ENCODE measurements around the gene CDK7. TPM values are rescaled to one million over a fixed set of nuclear protein-coding genes. Genes with fewer than 3 reads are reported as not detected.

CDK7 gene
- total and polyA plus RNA-seq, 9 of the 15 experiments (the other 6 are each of a cell fraction or from before 2014, with no cell fraction given), result 41.7 to 143 (median 65.3) TPM

DNA sequence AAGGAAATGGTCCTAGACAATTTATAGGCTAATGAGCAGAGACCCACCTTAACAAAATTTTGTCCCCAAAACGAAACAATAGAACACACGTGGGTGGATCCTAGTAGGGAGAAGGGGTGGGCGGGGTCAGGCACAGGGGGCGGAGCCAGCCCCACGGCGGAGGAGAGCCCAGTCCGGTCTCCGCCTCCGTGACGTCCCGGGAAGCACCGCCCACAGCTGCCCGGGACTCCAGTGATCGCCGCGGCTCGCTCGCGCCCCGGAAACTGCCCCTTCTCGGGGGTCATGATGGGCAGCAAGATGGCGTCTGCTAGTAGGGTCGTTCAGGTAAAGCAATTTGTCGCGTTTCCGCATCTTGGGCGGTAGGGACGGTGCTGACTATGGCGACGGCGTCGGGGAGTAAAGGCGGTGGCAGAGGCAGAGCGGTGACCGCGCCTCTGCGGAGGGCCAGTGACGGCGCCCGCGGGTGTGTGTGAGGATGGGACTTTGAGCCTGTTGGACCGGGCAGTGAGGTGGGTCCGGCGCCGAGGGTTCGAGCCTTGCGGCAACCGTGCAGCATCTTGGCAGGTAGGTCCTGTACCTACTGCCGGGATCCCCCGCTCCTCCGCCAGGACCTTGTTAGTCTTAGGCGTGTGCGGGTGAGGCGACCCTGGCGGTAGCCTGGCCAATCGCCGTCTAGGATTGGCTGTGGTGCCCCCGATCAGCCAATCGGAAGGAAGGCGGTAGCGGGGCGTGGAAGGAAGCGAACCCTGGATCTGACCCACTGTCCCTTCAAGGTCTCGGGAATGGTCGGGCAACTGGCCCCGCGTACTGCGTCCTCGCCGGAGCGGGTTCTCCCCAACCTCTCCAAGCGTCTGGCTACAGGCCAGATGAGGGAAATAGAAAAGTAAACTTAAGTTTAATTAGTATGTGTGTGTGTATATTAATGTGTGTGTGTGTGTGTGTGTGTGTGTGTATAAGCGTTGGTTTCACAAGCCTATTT is 16.8 kb upstream of the CDK7 start (continued):
- TF ChIP-seq, protein P1, sequence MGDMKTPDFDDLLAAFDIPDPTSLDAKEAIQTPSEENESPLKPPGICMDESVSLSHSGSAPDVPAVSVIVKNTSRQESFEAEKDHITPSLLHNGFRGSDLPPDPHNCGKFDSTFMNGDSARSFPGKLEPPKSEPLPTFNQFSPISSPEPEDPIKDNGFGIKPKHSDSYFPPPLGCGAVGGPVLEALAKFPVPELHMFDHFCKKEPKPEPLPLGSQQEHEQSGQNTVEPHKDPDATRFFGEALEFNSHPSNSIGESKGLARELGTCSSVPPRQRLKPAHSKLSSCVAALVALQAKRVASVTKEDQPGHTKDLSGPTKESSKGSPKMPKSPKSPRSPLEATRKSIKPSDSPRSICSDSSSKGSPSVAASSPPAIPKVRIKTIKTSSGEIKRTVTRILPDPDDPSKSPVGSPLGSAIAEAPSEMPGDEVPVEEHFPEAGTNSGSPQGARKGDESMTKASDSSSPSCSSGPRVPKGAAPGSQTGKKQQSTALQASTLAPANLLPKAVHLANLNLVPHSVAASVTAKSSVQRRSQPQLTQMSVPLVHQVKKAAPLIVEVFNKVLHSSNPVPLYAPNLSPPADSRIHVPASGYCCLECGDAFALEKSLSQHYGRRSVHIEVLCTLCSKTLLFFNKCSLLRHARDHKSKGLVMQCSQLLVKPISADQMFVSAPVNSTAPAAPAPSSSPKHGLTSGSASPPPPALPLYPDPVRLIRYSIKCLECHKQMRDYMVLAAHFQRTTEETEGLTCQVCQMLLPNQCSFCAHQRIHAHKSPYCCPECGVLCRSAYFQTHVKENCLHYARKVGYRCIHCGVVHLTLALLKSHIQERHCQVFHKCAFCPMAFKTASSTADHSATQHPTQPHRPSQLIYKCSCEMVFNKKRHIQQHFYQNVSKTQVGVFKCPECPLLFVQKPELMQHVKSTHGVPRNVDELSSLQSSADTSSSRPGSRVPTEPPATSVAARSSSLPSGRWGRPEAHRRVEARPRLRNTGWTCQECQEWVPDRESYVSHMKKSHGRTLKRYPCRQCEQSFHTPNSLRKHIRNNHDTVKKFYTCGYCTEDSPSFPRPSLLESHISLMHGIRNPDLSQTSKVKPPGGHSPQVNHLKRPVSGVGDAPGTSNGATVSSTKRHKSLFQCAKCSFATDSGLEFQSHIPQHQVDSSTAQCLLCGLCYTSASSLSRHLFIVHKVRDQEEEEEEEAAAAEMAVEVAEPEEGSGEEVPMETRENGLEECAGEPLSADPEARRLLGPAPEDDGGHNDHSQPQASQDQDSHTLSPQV (IDR thresholded peaks at IDR 0.05), result no peak
- TF ChIP-seq, protein P2, sequence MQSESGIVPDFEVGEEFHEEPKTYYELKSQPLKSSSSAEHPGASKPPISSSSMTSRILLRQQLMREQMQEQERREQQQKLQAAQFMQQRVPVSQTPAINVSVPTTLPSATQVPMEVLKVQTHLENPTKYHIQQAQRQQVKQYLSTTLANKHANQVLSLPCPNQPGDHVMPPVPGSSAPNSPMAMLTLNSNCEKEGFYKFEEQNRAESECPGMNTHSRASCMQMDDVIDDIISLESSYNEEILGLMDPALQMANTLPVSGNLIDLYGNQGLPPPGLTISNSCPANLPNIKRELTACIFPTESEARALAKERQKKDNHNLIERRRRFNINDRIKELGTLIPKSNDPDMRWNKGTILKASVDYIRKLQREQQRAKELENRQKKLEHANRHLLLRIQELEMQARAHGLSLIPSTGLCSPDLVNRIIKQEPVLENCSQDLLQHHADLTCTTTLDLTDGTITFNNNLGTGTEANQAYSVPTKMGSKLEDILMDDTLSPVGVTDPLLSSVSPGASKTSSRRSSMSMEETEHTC (IDR thresholded peaks at IDR 0.05), result no peak
- TF ChIP-seq, protein P3, sequence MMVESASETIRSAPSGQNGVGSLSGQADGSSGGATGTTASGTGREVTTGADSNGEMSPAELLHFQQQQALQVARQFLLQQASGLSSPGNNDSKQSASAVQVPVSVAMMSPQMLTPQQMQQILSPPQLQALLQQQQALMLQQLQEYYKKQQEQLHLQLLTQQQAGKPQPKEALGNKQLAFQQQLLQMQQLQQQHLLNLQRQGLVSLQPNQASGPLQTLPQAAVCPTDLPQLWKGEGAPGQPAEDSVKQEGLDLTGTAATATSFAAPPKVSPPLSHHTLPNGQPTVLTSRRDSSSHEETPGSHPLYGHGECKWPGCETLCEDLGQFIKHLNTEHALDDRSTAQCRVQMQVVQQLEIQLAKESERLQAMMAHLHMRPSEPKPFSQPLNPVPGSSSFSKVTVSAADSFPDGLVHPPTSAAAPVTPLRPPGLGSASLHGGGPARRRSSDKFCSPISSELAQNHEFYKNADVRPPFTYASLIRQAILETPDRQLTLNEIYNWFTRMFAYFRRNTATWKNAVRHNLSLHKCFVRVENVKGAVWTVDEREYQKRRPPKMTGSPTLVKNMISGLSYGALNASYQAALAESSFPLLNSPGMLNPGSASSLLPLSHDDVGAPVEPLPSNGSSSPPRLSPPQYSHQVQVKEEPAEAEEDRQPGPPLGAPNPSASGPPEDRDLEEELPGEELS (CRISPR knock-in tag; IDR thresholded peaks at IDR 0.05; ENCODE audit: borderline replicate concordance), result no peak
- TF ChIP-seq STAT5B (CRISPR knock-in tag; IDR thresholded peaks at IDR 0.05) (no peak), MEIS2 (IDR thresholded peaks at IDR 0.05; ENCODE audit: partially characterized antibody) (no peak), XRCC3 (IDR thresholded peaks at IDR 0.05) (no peak), GTF2E2 (tag; IDR thresholded peaks at IDR 0.05) (peak; percentile 72; the same call in 1 of the 2 replicates), PHF21A (IDR thresholded peaks at IDR 0.05; ENCODE audit: borderline replicate concordance, low read depth) (no peak), FOXJ2 (tag; IDR thresholded peaks at IDR 0.05) (no peak)
- TF ChIP-seq, protein P4, sequence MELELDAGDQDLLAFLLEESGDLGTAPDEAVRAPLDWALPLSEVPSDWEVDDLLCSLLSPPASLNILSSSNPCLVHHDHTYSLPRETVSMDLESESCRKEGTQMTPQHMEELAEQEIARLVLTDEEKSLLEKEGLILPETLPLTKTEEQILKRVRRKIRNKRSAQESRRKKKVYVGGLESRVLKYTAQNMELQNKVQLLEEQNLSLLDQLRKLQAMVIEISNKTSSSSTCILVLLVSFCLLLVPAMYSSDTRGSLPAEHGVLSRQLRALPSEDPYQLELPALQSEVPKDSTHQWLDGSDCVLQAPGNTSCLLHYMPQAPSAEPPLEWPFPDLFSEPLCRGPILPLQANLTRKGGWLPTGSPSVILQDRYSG (tag; conservative IDR thresholded peaks at IDR 0.05; ENCODE audit: low read depth), result no peak
- TF ChIP-seq, protein P5, sequence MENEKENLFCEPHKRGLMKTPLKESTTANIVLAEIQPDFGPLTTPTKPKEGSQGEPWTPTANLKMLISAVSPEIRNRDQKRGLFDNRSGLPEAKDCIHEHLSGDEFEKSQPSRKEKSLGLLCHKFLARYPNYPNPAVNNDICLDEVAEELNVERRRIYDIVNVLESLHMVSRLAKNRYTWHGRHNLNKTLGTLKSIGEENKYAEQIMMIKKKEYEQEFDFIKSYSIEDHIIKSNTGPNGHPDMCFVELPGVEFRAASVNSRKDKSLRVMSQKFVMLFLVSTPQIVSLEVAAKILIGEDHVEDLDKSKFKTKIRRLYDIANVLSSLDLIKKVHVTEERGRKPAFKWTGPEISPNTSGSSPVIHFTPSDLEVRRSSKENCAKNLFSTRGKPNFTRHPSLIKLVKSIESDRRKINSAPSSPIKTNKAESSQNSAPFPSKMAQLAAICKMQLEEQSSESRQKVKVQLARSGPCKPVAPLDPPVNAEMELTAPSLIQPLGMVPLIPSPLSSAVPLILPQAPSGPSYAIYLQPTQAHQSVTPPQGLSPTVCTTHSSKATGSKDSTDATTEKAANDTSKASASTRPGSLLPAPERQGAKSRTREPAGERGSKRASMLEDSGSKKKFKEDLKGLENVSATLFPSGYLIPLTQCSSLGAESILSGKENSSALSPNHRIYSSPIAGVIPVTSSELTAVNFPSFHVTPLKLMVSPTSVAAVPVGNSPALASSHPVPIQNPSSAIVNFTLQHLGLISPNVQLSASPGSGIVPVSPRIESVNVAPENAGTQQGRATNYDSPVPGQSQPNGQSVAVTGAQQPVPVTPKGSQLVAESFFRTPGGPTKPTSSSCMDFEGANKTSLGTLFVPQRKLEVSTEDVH (IDR thresholded peaks at IDR 0.05; ENCODE audit: low read depth, partially characterized antibody), result no peak

Measured in K562 (cell line).